HG02938 (cell line): ENCODE measurements around the gene RING1.

ENCODE experiments used
- ATAC-seq: cut with Tn5 transposase; IDR thresholded peaks from one replicate; pipeline ENCODE4 v1.9.1; 2021; ENCODE audit warnings: mild to moderate bottlenecking, moderate library complexity; ENCODE audit not compliant: unreplicated experiment

Gene RING1

DNA sequence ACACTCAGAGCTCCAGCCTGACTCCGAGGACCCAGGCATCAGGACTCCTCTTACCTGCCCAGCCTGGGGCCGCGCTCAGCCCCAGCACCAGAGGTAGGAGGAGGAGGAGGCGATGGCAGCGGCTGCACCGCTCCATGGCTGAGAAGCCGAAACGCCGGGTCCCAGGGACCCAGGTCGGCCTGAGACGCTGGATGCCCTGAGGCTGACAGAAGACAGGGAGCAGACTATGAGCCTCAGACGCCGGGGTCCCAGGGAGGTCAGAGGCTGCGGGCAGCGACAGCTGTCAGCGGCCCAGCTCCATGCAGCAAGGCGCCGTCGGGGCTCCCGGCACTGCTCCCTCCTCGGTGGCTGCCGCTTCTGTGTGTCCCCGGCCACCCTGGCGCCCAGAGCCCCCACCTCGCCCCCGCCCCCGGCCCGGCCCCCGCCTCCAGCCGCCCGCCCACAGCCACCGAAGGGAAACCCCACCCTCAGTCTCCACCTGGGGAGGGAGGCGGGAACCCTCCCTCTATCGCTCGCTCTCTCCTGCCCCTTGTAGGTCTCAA is 16.1 kb upstream of the RING1 start, which contains the start of gene COL11A2:
Gene COL11A2 (minus strand): TSS at position 363 of the 542 bp plus-strand sequence. CDS start 227 bp downstream, at position 136.
- ATAC-seq, result no peak

DNA sequence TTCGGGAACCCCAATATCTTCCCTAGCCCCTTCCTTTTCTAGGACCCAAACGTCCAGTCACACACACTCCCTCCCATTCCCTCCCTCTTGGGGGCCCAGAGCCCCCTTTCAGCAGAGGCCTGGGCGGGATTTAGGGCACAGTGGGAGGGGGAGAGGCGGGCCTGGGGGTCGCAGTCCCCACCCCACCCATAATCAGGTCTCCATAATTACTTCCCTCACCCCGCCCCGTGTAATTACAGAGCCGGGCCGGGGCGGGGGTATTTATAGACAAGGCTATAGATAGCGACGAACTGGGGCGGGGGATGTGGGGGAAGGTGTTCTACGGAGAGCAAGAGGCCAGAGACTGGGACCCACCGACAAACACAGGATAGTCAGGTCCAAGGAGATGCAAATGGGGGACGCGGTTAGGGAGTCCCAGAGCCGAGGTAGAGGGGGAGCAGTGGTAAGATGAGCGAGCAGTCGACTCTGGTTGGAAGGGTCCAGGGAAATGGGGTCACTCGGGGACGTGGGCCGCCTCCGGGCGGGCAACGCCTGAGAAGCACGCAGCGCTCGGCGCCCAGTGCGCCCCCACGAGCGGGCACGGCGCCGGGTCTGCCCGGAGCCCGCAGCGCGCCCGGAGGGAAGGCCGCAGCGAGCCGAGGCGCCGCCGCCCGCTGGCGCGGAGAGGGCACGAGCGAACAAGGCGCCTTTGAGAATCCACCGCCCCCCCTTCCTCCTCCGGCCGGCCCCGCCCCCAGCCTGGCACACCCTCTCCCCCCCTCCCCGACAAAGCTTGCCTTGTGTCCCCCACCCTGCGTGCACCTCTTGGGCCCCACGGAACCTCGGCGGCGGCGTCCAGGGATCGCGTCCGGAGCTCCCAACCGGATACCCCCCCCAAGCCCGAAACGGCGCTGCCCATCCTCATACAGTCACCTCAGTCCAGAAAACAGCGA is 15.4 kb upstream of the RING1 start:
- no peak for ATAC-seq

DNA sequence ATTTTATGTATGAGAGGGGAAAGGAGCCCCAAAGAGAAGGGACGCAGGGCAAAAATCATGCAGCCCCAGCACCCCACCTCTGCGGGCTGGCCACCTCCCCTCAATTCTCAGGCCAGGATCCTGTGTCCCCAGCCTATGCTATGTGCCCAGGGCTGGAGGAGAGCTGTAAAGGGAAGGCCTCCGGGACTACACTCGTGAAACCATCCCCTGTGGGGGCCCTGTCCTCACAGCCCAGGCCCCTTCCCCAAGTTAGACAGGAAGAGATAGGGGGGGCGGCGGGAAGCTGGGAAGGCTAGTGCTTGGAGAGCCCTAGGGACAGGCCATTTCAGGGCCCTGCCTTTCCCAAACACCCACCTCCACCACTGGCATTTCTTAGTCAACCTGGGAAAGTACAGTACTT is 14.7 kb upstream of the RING1 start:
- no peak for ATAC-seq

DNA sequence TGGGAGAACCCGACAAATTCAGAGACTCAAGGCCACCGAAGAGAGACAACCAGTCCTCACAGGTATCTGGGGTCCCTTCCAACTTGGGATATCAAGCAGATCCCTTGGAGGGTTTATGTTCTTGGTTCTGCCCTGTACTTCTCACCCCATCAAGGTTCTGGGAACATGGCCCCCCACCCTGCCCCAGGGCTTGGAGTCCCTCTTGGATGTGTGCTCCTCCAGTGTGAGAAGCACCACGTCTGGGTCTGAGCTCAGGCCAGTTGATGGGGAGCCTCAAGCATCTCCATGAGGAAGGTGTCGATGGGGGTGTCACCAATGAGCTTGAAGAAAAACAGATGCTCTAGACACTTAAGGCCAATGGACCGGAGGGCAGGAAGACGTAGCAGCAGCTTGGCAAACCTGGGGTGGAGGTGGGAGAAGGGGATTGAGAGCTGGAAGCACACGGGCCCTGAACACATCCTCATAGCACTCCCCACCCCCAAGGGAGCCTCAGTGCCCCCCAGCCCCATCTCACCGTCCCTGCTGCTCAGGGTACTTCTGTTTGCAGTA is 13.8 kb upstream of the RING1 start:
- ATAC-seq, result no peak

DNA sequence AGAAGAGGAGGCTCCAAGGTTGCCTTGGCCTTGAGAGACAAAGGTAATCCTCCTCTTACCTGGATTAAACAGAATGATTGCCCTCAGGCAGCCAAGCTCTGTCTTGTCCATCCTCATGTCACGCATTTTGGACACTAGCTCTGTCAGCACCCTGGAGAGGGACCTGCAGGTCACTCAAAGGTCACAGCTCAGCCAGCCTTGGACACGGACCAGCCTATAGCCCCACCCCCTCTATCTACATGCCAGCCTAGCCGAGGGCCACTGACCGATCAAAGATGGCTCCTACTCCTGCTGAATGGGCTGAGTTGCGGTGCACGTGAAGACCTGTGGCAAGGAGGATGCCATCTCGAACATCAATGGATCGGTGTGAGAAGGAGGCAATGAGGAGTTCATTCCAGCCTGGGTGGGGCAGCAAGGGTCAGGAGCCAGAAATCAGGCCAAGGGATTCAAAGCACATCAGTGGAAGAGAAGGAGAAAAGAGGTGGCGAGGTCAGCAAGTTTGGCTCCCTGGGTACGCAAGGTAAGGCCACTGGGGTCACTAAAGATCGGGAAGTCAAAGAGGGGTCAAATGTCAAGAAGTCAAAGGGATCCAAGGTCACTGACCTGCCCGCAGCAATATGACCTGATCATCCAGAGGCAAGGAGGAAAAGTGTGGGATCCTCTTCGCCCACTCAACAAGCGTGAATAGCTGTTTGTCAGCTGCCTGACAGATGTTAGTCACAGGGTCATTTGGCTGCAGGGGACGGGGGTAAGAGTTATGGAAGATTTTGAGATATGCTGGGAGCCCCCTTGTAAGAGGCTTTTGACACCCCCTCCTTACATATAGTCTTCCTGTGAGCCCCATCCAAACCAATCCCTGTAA is 12.8 kb upstream of the RING1 start:
- no peak for ATAC-seq

DNA sequence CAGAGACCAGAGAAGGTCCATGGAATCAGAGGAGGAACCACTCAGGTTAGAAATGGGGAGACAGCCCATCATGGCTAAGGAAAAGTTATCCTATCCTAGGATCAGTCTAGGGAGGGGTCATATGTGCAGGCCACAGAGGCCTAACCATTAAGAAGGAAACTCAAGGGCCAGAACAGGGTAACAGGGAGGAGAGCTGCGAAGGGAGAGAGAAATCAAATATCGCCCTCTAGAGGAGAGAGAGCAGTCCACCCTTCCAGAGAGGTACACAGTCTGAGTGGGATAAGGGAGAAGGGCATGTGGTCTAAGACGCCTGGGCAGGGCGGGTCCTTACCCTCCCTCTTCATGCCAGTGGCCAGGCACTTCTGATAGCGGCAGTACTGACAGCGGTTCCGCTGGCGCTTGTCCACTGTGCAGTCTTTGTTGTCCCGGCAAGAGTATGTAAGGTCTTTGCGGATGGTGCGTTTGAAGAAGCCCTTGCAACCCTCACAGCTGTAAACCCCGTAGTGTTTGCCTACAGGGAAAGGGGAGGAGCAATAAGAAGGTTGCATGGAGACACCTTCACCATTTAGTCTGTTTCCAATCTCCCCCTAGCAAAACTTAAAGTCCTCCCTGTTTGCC is 10.8 kb upstream of the RING1 start:
- ATAC-seq, result no peak

DNA sequence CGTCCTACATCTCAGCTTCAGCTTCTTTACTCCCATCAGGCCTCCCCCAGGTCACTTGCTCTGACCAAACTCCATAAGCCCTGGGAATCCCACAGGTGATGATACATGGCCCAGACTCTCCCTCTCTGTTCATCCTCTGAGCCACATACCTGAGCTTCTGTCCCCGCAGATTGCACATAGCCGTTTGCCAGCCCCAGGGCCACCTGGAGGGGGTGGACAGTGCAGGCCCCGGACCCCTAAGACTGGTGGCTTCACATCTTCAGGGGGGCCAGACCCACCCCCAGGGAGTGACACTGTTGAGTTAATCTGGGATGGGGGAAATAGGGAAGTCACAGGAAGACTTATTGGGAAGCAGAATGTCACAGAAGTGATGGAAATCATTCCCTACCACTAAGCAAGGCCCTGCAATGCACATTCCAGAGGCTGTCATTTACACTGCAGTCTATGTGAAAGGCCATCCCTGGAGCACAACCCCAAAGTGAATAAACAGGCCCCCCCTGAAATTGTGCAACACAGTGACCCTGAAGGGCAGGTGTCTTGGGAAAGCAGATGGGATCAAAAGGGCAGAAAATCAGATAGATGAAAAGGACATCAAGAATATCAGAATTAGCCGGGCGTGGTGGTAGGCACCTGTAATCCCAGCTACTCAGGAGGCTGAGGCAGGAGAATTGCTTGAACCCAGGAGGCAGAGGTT is 10.0 kb upstream of the RING1 start:
- ATAC-seq, result no peak

DNA sequence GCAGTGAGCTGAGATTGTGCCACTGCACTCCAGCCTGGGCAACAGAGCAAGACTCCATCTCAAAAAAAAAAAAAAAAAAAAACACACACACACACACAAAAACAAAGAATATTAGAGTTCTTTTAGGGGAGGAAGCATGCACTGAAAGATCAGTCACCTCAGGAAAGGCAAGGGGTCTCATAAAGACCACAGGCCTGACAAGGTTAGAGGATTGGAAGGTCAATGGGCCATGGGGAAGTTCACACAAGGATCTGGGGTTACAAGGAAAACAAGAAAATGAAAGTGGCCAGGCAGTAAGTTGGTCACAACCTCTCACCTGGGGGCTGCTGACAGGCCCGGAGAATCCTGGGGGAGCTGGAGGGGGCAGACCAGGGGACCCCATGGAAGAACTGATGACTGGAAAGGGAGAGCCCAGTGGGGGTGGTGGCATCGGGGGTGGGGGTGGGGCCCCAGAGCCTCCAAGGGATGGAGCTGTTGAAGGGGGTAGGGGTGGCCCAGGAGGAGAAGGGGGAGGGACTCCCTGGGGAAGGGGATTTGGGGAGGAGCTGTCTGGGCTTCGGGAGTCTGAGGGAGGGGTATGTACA is 9.4 kb upstream of the RING1 start:
- ATAC-seq, result no peak

DNA sequence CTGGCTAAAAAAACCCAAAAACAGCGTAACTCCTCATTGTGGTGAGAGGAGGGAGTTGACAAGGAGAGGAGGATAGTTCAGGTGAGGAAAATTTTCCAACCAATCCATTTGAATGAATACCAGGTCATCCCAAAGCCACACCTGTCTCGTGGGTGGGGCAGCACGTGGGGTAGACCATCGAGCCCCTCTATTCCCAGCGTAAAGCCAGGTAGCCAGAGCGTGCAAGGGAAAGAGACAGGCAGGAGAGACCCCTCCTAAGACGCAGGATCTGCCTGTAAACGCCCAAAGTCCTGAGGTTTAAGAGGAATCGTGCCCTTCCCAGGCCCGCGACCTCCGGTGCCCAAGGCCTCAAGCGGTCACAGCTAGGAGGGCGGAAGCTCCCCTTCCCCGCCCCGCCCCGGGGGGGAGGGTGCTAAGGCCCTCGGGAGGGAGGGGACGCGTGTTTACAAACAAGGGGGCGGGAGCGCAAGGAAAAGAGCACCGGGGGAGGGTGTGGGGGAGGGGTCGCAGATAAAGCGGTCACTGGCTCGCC is 8.5 kb upstream of the RING1 start:
- ATAC-seq, result peak; percentile 13

DNA sequence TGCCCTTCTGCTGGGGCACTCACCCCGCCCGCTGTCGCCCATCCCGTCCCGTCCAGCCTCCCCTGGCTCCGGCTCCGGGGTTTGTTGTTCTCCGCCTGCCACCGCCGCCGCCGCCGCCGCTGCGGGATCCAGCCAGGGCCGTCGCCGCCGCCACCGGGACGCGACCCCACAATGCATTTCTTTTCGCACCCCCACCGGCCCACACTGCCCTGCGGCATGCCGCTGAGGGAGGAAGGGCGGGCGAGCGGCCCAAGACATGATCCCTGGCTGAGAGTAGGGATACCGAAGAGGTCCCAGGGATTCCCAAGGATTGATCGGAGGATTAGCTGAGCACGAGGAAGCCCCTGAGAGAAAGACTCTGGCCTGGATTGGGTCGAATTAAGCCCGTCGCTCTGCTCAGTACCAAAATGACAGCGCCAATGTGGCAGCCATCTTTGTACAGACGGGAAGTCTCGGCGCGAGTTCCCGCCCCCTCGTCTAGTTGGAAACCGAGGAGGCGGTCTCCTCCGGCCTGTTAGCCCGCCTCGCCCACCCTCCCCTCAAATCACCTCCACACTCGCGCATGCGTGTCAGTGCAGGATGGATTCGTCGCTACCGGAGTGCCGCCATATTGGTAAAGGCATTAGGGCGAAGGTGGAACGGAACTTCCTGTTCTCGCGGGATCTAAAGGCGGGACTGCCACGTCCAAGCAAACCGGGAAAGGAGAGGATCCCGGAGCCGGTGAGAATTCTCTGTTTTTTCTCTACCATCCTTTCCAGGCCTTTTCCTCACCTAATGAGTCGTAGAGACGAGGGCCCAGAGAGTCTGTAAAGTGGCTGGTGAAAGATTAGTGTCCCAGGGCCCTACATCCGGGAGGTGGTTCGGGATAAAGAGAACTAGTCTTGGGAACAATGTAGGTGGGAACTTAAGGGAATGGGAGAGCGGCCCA is 7.8 kb upstream of the RING1 start, which contains the start of the genes RXRB and SLC39A7:
Gene RXRB (minus strand): TSS at position 447 of the 928 bp plus-strand sequence. CDS start 189 bp downstream, at position 258.
Gene SLC39A7 (plus strand): TSS at position 649 of the 928 bp plus-strand sequence. CDS start 379 bp downstream, outside the sequence.
- ATAC-seq, result peak; percentile 70

DNA sequence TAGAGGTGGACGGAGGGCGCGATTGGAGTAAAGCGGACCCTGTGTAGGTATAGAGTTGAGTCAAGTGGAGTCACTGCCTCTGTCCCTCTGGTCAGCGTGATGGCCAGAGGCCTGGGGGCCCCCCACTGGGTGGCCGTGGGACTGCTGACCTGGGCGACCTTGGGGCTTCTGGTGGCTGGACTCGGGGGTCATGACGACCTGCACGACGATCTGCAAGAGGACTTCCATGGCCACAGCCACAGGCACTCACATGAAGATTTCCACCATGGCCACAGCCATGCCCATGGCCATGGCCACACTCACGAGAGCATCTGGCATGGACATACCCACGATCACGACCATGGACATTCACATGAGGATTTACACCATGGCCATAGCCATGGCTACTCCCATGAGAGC is 7.2 kb upstream of the RING1 start:
- no peak for ATAC-seq

DNA sequence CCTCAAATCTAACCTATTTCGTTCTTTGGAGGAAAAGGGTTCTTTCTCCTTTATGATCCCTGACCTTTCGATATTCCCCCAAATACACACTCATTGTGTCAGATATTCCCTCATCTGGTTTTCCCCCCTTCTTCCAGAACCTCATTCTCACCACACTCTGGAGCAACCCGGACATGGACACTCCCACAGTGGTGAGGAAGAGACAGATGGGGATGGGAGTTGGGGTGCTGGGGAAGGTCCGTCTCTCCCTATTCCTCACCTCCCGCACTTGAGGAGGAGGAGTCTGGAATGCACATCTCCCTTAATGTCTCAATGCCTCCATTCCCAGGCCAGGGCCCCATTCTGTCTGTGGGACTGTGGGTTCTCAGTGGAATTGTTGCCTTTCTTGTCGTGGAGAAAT is 6.4 kb upstream of the RING1 start:
- no peak for ATAC-seq

DNA sequence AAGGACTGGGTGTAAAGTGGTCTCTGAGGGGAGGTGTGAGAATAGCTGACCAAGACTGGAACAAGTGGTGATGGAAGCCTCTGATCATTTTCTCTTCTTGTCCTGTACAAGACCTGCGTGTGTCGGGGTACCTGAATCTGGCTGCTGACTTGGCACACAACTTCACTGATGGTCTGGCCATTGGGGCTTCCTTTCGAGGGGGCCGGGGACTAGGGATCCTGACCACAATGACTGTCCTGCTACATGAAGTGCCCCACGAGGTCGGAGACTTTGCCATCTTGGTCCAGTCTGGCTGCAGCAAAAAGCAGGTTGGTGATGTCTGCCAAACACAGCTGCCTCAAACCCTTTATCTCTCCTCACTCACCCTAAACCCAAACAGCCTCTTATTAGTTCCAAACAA is 5.5 kb upstream of the RING1 start:
- ATAC-seq, result no peak

DNA sequence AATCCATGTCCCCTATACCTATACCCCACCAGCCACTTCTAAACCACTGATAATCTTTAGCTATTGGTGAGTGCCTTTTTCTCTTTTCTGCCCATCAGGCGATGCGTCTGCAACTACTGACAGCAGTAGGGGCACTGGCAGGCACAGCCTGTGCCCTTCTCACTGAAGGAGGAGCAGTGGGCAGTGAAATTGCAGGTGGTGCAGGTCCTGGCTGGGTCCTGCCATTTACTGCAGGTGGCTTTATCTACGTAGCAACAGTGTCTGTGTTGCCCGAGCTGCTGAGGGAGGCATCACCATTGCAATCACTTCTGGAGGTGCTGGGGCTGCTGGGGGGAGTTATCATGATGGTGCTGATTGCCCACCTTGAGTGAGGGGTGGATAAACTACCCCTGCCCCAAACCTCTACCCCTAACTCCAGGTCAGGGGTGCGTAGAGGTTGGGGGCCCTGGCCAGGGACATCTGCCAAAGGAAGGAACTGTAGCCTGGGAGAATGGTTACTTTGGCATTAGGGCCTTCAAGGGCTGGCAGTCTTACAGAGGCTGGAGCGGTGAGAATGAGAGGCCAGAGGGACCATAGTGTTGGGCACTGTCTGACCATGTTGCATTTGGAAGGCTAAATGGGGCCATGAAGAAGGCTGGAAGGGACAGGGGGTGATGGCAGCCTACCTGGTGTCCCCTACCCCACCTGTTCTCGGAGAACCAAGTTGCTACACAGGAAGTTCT is 4.7 kb upstream of the RING1 start:
- ATAC-seq, result no peak

DNA sequence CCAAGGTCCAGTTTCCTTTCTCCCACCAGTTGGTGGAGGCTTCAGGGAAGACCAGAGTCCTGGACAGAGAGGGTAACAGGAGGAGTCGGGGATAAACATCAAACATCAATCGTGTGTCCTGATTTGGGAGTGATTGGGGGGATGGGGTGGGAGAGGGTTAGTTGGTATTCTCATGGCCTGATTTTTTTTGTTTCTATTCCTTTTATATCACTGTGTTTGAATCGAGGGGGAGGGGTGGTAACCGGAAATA is 4.2 kb upstream of the RING1 start:
- no peak for ATAC-seq

DNA sequence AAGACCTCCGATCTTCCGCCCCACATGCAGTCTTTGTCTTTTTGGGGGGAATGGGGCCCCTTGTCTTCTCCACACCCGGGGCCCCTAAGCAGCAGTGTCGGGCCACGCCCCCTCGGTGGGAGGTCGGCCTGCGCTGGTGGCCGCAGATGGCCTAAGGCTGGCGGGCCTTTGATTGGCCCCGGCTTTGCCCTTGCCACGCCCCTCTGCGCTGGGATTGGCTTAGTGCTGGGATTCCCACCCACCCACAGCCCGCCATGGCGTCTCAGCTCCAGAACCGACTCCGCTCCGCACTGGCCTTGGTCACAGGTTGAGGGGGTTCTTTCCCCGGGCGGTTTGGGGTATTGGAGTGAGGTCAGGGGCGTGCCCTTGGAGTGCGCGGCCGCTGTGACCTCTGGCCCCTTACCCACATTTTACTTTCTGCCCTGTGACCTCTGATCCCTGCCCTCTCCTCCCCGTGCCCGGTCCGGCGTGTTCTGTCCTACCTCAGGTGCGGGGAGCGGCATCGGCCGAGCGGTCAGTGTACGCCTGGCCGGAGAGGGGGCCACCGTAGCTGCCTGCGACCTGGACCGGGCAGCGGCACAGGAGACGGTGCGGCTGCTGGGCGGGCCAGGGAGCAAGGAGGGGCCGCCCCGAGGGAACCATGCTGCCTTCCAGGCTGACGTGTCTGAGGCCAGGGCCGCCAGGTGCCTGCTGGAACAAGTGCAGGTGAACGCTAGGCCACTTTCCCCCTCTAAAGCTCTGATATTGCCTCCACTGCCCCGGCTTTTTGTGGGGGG is 3.7 kb upstream of the RING1 start, which contains the start of gene HSD17B8:
Gene HSD17B8 (plus strand): TSS at position 241 of the 776 bp plus-strand sequence. CDS start 14 bp downstream, at position 255.
- no peak for ATAC-seq
